DMS53 treated with DMSO at 0.1 percent for 48 hours (cell line): ENCODE data around the gene TTC33.

ENCODE experiments used
- DNase-seq: peaks from one replicate; lab custom pipeline; 2025; ENCODE audit not compliant: unreplicated experiment; lab: John Stamatoyannopoulos, UW

Gene TTC33

DNA sequence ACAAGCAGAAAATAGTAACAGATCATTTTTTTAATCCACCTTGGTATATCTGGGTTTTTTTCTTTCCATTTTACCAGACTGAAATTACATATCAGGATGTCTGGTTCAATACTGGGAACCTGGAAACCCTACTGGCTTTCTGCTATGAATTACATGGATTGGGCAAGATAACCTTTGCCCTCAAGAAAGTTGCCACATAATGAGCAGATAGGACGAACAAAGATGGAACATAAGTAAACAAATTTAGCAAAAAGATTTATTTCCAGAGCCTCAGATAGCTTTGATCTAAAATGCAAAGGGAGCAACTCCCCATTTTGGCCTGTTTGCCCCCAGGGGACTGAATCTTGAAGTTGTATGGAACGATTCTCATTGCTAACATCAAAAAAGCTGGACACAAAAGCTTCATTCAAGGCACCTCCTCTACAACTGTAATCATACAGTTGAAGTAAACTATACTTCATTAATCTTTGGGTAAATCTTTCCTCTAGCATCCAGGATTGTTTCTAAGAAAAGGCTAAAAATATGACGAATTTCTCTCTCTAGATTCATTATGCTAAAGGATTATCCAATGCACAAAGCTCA, 207.7 kb downstream of the TTC33 start:
- DNase-seq = no peak

DNA sequence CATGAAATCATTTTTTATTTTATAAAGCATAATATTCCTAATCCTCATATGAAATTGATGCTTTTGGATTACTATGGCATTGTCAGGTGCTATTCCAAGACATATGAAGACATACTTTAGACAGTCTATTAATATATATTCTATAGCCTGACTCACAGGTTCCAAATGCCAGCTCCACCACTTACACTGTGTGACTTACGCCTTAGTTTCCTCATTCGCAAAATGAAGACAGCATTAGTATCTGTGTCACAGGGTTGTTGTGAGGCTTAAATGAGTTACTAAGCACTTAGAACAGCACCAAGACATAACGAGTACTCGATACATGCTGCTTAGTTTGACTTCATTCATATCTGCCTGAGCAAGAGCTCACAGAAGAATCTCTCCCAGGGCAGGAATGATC, 208.2 kb downstream of the TTC33 start:
- DNase-seq = no peak

DNA sequence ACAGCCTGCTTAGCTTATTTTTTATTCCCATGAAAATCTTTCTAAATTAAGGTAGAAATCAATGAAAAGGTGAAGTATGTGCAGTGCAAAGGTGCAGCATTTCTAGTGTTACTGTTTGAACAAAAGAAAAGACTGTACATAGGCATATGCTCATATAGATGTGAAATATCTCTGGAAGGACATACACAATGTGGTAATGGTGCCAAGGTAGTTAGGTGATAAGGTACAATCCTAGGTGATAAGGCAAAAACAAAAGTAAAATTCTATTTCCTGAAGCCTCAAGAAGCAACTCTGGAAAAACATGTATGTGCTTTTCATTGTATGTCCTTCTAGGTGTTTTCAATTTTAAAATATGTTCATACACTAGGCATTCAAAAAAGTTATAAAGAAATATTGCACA, 215.5 kb downstream of the TTC33 start:
- DNase-seq = no peak

DNA sequence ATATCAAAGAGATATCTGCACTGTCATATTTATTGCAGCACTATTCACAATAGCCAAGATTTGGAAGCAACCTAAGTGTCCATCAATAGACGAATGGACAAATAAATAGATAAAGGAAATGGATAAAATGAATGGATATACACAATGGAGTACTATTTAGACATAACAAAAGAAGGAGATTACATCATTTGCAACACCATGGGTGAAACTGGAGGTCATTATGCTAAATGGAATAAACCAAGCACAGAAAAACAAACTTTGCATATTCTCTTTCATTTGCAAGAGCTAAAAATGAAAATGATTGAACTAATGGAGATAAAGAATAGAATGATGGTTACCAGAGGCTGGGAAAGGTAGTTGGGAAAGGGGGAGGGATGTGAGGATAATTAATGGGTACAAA, 231.1 kb downstream of the TTC33 start:
- DNase-seq = no peak

DNA sequence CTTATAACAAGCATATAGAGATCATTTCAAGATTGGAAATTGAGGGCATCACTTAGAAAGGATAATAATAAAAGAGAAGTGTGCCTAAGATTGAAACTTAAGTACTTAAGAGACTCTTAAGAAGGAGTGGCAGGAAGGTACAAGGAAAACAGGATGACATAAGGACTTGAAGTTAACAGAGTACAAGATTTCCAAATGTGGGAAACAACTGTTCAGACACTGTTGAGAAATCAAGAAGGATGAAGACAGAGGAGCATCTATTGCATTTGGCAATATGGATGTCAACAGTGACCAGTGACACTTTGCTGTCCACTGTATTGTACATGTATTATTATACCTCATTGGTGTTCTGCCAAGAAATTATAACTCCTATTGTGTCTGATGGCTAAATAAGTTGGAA, 233.8 kb downstream of the TTC33 start:
- no peak for DNase-seq

DNA sequence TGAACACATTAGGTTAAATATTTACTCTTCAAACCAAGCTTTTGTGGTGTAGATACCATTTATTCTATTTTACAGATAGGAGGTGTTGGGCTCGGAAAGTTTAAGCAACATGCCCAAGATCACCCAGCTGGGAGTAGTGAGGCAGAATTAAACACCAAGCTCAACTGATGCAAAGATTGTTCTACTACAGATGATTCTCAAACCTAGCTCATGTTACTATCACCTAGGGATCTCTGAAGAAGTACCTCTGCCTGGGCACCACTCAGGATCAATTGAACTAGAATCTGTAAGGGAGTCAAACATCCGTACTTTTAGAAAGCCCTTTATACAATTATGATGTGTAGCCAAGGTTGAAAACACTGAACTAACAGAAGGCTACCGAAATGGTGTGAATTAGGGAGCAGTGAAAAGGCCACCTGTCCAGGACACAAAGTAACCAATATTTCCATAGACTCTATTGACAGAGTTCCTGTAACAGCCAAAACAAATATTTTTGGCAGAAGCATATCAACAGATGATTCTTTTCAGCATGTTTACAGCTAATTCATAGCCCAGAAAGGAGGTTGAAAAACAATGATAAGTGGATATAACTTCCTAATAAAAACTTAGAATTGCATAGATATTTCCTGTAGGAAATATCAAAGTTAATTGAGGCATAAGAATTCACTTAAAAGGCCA, 234.5 kb downstream of the TTC33 start:
- peak; percentile 41 for DNase-seq

DNA sequence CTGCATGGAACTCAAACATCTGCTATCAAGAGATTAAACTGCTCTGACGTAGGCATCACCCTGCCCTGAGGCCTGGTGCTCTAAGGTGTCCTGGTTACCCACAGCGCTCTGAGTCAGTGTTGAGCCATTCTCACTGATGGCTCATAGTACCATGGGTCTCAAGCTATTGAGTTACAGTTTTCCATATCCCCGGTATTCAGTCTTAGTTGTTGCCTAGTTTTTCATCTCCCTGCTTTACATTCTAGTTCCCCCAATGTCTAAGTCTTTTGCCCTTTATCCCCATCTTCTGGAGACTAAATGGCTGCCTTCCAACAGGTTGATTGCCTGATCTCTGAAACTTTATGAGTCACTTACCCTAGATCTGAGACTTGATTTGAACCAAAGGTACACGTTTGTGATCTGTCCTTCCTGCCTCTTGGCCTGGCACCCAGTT, 237.3 kb downstream of the TTC33 start:
- DNase-seq = no peak

DNA sequence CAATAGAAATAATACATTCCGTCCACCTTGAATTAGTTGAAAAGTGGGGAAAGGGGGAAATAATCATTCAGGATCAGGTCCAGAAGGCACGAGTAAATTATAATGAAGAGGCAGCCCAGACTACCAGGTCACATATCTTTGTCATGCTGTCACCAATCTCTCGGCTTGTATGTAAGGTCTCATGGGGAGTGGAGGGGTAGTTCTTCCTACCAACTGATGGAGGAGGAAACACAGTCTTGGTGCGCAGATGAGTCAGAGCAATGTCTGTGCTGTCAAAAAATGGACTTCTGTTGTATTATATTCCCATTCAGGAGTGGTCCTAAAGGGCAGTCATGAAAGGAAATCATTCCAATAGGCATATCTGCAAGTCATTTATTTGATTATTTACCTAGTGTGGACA, 240.3 kb downstream of the TTC33 start:
- no peak for DNase-seq

DNA sequence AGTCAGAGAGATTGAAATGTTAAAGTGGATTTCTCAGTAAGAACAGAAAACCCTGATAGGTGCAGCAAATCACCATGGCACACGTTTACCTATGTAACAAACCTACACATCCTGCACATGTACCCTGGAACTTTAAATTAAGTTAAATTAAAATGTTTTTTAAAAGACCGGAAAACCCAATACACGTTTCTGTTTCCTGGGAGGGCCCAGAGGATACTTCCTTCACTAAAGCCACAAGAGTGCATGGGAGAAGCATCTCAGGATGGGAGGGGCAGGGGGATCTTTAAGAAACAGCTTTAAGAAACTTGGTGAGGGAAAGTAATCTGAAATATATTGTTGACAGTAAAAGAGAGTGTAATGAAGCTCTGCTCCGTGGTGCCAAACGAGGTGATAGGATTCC, 240.8 kb downstream of the TTC33 start:
- DNase-seq = no peak

DNA sequence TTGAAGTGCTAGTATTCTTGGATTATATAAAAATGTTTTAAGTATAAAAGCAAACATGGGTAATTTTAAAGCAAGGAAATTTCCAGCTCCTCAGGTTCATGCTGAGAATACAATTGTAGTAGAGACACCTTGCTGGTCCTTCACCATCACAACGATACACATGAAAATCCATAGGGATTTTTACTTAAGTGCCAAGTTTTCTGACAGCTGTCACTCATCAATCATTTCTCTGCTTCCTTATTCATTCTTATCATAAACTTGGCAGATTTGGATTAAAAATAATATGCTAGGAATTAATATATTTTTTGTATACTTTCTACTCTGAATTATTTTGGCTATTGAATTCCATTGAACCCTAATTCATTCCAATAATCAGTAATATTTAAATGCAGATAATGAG, 244.0 kb downstream of the TTC33 start:
- no peak for DNase-seq

DNA sequence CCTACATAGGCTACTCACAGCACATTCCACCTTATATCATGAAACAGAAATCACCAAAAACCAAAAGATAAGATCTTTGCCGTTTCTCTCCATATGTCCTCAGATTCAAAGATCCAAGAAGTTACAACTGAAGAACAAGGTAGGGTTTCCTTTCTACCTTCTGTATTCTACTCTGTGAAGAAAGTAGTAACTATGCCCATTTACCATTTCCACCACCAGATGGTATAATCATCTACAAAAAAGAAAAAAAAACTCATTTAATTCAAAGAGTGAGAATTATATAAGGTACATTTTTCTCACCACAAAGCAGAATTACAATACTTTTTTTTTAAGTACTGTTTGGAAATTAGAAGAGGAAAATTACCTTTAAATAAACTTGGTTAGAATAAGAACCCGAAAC, 248.7 kb downstream of the TTC33 start:
- DNase-seq = no peak

DNA sequence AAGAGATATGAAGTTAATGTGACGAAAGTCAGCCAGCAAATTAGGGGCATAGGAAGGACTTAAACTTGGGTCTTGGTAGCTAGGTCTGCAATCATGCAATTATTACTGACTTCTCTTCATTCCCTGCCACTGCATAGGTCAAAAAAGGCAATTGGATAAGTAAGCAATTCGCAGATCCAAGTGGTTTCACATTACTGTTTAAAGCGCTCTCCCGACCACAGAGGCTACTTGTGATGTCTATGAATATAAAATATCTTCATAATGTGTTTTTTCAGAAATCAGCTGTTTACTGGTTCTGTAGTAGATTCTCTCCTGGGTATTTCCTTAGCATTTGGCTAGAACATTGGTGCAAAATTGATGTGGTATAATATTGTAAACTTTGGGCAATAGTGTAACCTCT, 250.7 kb downstream of the TTC33 start:
- no peak for DNase-seq

DNA sequence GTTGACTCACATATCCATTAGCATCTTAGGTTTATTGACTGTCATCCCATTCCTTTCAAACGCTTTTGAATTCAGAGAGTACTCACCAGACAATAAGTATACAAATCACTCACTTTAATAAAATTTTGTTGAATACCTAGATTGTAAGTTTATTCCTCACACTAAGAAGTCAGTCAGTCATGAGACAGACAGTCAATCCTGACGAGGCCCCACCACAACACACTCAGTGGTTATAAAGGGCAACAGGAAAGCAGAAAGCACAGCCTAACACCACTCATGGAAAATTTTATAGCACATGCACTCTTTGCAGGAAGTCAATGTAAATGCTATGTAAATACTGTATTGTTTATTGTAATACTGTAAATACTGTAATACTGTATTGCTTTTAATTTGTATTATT, 252.3 kb downstream of the TTC33 start:
- DNase-seq = no peak

DNA sequence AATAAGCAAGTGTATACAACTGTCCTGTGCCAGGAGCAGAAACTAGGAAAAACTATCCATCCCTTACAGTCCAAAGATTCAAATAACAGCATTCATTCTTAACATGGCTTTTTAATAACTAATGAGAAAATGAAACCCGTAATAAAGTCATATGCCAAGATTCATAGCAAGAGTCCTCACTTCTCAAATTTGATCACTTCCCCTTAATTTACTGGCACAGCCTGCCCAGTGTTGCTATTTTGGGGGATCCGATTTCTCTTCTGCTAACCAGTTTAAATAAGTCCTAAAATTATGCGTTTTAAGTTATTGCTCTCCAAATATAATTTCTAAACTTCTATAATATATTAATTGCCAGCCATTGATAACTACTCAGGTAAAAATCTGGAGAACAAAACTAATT, 253.0 kb downstream of the TTC33 start:
- DNase-seq = no peak

DNA sequence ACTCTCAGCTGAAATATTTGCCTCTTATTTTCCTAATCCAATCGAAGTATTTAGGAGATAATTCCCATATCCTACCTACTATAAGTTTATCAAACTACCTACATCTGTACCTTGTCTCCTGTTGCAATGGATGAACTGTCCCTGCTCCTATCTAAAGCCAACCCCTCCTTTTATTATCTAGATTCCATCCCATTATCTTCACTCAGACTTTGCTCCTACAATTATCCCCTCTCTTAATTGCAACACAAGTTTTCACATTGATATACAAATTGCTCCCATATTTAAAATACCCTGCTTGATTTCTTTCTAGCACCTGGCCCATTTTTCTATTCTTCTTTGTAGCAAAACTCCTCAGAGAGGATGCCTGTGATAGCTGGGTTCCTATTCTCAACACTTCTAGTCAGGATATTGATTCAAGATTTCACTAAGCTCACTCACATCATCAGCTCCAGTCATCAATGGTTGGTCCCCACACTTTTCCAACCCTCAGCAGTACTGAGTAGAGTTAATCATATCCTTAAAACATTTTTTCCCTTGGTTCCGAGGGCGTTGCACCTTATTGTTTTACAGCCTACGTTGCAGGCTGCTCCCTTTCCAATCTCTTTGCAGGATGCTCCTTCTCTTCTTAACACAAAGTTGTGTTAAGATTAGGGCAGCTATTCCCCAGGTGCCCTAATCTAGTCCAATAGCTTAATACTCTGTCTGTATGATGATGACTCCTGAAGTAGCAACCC, 253.9 kb downstream of the TTC33 start:
- DNase-seq = no peak

DNA sequence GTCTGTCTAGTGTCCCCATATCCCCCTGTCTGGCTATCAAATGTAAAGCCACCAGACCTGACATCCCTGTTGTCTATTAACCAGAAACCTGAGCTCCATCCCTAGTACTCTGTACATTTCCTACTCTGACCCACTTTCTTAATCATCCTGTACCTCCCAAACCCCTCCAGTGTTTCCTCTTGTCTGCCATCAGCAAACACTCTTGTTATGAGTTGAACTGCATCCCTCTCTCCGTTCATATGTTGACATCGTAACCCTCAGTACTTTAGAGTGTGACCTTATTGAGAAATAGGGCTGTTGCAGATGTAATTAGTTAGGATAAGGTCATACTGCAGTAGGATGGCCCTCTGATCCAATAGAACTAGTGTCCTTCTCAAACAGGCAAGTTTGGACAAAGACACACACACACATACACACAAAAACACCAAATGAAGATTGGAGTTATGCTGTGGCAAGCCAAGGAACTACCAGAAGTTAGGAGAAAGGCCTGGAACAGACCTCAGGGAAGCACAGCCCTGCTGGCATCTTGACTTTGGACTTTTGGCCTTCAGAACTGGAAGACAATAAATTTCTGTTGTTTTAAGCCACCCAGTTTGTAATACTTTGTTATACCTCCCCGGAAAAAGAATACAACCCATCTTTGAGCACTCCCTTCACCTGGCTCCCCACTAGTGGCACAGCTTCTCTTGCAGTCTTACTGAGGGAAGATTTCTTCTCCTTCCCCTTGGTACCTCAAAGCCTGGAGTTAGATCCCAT, 256.1 kb downstream of the TTC33 start:
- no peak for DNase-seq

DNA sequence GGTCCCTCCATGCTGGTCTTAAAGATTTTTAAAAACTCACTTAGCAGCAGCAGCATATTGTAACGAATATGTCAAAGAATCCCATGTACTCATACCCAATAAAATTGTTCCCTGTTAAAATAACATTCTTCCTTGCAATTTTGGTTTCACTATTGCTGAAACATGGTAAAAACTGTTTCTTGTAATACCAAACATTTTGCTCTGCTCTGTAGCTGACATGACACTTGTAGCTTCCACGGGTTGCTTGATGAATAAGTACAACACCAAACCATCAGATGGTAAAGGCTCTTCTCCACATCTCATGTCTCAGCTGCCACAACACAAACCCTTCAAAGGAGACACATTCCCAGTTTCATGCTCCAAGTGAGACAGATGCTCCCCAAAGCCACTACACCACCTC, 256.8 kb downstream of the TTC33 start:
- no peak for DNase-seq

DNA sequence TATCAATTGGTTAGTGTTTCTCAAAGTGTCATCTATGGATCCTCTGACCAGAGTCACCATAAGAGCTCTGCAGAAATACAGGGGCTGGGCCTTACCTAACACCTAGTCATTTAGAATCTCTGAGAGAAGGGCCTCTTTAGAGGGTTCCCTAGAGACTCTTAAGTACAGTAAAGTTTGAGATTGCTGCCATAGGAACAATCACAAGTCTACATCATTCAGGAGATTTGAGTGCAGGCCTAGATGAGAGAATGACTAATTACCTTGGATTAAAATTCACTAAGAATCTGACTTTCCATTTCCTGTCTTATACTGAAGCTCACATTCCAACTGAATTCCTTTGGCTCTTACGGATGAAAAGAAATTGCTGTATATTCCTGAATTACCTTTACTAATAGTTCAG, 258.2 kb downstream of the TTC33 start:
- DNase-seq = no peak

DNA sequence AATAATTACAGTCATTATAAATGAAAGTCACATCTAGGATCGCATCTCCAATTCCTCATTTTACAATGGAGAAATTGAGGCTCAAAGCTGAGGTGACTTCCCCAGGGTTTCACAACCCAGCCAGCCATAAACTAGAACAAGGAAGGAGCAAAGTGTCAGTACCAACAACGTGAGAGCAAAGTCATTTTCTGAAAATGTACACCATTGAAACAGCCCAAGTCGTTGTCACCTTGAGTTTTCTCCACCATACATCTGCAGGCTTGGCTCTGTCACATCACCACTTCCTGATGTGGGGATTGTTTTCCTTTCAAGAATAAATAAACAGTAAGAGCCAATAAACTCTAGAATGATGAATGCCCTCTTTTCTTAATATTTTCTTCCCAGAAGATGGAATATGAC, 260.5 kb downstream of the TTC33 start:
- DNase-seq = no peak

DNA sequence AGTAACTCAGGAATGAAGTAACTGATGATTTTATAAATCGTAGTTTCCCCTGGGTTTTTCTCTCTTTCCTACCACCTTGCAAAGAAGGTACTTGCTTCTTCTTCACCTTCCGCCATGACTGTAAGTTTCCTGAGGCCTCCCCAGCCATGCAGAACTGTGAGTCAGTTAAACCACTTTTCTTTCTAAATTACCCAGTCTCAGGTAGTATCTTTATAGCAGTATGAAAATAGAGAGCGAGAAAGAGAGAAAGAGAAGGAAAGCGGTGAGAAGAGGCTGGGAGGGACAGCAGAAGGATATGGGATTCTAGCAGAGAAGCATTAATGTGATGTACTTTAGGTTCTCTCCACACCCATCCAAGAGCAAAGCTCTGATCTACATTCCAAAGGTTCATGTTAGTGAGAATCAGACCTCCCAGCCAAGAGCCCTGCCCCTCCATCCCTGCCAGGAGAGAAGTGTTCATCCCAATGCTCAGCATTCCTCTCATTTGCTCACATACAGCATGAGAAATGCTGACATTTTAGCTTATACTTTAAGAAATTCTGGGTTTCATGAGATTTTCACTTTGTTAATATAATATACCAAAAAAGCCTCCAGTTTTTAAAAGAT, 261.0 kb downstream of the TTC33 start:
- DNase-seq = no peak

DNA sequence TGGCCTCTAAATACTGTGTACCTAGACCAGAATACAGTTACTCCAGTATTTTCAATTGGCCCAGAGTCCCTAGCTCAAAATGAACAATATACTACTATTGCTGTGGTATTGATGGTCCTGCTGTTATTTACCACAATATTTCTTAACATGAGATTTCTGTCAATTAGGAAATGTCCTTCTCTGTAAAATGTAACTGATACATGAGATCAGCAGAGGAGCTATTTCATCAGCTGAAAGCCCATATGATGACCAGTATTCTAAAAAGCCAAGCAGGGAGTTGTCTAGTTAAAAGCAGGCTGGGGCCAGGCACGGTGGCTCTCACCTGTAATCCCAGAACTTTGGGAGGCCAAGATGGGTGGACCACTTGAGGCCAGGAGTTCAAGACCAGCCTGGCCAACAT, 263.7 kb downstream of the TTC33 start:
- no peak for DNase-seq
